Mononuclear cell (primary cell): ENCODE measurements around the gene SRGN. TPM values are rescaled to one million over a fixed set of nuclear protein-coding genes. Genes with fewer than 3 reads are reported as not detected.
"Not testable (repeated sequence)": the region's sequence is repeated elsewhere in the genome, so short reads cannot be mapped to it uniquely, and the experiment has no call there.

ENCODE experiments used
- H3K27me3 ChIP-seq: 2 replicates; pipeline ENCODE4 v1.6.0; 2011; ENCODE audit warnings: low read length, control low read depth; ENCODE audit not compliant: insufficient read depth
- H3K4me1 ChIP-seq: 2 replicates; pipeline ENCODE4 v1.5.1; 2011; ENCODE audit warnings: mild to moderate bottlenecking, low read length, control low read depth; ENCODE audit not compliant: insufficient read depth
- H3K4me3 ChIP-seq: 2 replicates; pipeline ENCODE4 v1.5.1; 2011; ENCODE audit warnings: mild to moderate bottlenecking, low read length, moderate library complexity
- H3K9me3 ChIP-seq: 2 replicates; pipeline ENCODE4 v1.5.1; 2011; ENCODE audit warnings: low read depth, mild to moderate bottlenecking, control low read depth, low read length
- total RNA-seq: library from RNA; depleted of rRNA; stranded (reverse); fragments of >200 nt; gene quantifications from one replicate; pipeline ENCODE4 v1.2.3, GENCODE V29; 2012

Gene SRGN, protein sequence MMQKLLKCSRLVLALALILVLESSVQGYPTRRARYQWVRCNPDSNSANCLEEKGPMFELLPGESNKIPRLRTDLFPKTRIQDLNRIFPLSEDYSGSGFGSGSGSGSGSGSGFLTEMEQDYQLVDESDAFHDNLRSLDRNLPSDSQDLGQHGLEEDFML
- total RNA-seq: 1,782 TPM

DNA sequence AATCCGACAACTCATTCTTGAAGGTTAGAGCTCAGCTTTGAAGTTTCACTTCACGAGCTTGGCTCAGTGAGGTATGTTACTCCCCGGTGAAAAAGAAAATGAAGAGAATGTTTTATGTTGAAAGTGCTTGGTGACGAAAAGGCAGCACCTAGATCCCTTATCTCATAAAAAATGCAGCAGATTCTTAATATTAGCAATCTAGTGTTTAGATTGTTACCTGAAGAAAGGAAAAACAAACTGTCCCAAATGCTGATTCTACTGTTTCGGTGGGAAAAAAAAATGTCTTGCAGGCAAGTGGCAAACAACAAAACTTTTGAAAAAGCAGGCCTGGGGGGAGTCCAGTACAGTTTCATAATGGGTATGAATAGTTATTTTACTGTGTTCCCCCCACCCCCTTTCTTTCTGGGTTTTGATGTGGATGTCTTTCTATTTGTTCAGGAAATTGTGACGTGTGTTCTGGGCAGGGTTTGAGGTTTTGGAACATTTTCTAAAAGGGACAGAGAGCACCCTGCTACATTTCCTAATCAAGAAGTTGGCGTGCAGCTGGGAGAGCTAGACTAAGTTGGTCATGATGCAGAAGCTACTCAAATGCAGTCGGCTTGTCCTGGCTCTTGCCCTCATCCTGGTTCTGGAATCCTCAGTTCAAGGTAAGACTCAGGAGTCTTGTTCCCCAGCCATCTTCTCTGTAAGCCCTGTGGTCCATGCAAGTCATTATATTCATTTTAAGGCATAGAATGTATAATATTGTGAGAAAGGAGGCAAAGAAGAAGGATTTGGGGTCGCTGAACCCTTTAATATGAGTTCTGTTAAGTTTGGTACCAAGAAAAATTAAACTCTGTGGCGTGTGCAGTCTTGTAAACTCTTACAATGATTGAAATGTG, at the start of gene SRGN:
Gene SRGN, plus strand, starts transcription at position 514 of the 881 bp plus-strand sequence. Its CDS starts 55 bp downstream, at position 569.
- H3K4me3 ChIP-seq: peak within 1 kb of the TSS; percentile 95
- H3K9me3 ChIP-seq: no peaks in the 10 kb centered on the region
- H3K4me1 ChIP-seq: peaks cover 60% of the 10 kb centered on the region
- no peaks in the 10 kb centered on the region for H3K27me3 ChIP-seq

DNA sequence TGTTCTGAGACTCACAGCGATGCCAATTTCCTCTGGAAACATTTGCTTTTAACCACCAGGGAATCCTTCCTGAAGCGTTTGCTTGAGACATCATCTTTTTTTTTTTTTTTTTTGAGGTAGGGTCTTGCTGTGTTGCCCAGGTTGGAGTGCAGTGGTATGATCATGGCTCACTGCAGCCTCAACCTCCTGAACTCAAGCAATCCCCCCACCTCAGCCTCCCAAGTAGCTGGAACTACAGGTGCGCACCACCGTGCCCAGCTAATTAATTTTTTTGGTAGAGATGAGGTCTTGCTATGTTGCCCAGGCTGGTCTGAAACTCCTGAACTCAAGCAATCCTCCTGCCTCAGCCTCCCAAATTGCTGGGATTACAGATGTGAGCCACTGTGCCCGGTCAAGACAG, 47.0 kb upstream of the SRGN start:
- H3K27me3 ChIP-seq, H3K9me3 ChIP-seq, H3K4me3 ChIP-seq: not testable (repeated sequence)
- peaks cover 36% of the 10 kb centered on the region for H3K4me1 ChIP-seq

DNA sequence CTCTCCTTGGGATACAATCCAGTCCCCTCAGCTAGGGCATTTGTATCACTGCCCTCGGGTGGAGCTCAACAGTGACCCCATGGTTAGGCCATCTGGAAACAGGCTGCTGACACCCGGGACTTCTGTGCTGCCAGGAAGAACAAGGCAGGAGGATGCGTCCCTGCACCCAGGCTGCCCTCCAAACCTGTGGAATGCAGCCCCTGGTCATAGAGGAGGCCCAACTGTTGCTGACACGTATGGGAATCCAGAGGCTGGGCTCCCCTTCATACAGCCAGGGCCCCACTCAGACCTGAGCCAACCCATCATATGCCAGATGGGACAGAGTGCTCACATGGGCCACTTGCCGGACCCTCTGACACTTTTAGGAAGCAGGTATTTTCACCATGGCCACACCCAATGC, 45.5 kb upstream of the SRGN start:
- Histone ChIP-seq H3K4me3 (no peak overlapping the region), H3K4me1 (peaks cover 51% of the 10 kb centered on the region), H3K27me3 (no peaks in the 10 kb centered on the region)

DNA sequence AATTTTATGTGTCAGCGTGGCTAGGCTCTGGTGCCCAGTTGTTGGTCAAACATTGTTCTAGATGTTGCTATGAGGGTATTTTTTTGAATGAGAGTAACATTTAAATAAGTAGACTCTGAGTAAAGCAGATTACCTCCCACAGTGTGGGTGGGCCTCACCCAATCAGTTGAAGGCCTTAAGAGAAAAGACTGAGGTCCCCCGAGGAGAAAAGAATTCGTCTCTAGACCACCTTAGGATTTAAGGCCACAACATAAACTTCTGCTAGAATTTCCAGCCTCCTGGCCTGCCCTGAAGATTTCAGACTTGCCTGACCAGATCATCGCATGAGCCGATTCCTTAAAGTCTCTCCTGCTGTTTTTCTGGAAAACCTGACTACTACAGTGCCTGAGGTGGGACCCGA, 45.1 kb upstream of the SRGN start:
- H3K4me1 ChIP-seq: peaks cover 55% of the 10 kb centered on the region
- H3K4me3 ChIP-seq: no peak overlapping the region
- no peaks in the 10 kb centered on the region for H3K9me3 ChIP-seq
- H3K27me3 ChIP-seq: no peaks in the 10 kb centered on the region

More for the DNA sequence above, 45.5 kb upstream of the SRGN start:
- H3K9me3 ChIP-seq: no peaks in the 10 kb centered on the region

DNA sequence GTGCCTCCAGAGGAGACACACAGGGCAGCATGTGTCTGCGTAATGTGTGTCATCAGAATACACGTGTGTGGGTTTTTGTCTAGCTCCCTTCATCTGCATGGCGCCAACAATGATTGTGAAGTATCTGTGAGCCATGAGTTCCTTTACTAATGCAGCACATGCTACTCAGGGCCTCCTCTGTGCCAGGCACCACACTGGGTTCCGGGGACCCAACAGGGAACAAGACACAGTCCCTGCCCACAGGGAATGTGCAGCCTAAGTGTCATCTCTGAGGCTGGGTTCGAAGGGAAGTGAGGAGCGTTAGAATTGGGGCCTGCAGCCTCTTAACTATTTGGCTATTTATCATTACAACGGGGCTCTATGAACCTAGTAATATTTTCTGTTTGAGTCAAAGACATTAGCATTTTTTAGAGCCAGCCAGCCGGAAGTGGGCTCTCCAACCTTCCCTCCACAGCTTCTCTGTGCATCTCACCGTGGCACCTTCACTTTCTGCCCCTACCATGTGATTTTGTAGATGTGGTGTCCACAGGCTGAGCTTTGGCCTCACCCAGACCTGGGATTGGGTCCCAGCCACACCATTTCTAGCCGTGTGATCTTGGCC, 43.9 kb upstream of the SRGN start:
- Histone ChIP-seq H3K4me1 (peaks cover 62% of the 10 kb centered on the region), H3K27me3 (no peaks in the 10 kb centered on the region), H3K9me3 (no peaks in the 10 kb centered on the region), H3K4me3 (no peak overlapping the region)

DNA sequence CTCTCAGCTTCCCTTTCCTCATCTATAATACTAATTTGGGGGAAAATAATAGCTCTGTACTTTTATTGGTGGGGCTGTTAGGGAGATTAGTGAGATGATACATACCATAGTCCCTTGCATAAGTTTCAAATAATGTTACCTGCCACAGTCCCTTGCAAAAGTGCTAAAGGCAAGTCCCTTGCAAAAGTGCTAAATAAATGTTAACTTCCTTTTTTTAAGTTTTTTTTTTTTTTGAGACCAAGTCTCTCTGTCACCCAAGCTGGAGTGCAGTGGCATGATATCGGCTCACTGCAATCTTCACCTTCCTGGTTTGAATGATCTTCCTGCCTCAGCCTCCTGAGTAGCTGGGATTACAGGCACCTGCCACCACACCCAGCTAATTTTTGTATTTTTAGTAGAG, 43.4 kb upstream of the SRGN start:
- Histone ChIP-seq H3K4me1 (peaks cover 67% of the 10 kb centered on the region), H3K9me3 (no peaks in the 10 kb centered on the region), H3K27me3 (no peaks in the 10 kb centered on the region), H3K4me3 (no peak overlapping the region)

DNA sequence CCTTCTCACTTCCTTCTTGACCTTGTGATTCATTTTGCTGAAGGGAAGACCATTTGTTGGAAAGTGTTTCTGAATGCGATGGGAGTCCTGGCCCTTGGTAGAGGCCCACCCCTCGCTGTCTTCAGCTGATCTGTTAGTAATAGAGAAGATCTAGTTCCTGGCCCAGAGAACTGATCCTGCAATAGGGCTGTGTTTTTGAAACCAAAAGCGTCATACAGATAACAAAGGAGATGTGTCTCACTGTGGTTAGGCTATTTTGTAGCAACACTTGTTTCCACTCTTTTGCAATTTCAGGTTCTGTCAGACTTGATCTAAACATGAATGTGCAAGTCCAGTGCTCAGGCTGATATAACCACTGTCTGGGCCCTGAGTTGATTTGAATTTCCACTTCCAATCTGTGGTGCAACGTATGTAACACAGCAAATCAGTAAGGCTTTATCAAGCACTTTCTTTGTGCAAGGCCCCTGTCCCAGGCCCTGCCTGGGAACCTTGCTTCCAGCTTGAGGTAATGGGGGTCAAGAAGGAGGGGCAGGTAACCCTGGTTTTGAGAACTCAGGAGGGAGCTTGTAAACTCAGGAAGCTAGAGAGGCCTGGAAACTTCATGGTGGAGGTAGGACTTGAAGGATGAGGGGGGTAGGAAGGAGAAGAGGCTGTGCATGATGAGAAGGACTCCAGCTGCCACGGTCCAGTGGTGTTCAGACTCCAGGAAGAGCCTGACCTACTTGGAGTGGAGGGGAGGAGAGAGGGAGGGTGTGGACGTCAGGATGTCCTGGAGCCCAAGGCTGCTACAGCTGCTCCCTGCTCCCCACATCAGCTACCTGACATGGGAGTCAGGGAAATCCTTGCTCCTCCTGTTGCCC, 42.2 kb upstream of the SRGN start:
- Histone ChIP-seq H3K27me3 (no peaks in the 10 kb centered on the region), H3K4me1 (peaks cover 76% of the 10 kb centered on the region), H3K9me3 (no peaks in the 10 kb centered on the region), H3K4me3 (no peak overlapping the region)

DNA sequence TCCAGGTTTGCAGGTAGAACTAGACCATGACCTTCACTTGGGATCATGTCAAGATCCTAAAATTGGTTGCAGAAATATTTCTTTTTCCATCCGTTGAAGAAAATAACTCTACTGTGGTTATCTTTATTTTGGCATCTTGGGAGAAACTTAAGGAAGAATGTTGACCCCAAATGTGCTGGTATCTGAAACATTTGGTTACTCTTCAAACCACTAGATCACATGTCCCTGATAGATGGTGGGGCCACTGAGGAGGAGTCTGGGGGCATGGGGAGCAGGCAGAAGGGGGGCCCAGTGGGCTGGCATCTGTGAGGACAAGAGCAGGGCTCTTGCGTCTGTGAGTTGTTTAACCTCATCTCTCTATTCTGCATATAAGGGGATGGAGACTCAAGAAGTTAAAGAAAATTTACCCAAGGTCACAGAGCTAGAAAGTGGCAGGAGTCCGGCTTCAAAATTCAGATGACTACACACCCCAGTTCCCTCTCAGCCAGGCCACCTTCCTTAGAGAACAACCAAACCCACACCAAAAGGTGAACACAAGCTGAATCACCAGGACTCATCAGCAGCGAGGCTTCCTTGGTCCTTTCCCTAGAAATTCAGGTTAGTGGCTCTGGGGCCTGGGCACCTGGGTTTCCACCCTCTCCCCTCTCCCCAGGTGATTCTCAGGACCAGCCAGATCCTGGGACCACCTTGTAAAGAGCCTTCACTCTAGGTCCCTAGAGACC, 40.6 kb upstream of the SRGN start:
- H3K9me3 ChIP-seq: no peaks in the 10 kb centered on the region
- H3K4me1 ChIP-seq: peaks cover 92% of the 10 kb centered on the region
- no peak overlapping the region for H3K4me3 ChIP-seq
- H3K27me3 ChIP-seq: no peaks in the 10 kb centered on the region

DNA sequence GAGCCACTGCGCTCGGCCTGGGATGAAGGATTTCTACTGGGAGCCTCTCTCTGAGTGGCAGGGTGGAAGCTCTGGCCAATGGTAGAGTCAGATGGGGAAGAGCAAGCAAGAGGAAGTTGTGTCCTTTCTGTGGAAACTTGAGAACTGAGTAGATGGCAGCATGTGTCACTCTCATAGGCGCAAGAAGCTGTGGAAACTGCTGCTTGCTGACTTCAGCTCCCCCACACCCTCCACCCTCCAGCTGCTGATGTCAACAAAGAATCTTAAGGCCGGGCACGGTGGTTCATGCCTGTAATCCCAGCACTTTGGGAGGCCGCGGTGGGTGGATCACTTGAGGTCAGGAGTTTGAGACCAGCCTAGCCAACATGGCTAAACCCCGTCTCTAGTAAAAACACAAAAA, 39.8 kb upstream of the SRGN start:
- peaks cover 97% of the 10 kb centered on the region for H3K4me1 ChIP-seq

DNA sequence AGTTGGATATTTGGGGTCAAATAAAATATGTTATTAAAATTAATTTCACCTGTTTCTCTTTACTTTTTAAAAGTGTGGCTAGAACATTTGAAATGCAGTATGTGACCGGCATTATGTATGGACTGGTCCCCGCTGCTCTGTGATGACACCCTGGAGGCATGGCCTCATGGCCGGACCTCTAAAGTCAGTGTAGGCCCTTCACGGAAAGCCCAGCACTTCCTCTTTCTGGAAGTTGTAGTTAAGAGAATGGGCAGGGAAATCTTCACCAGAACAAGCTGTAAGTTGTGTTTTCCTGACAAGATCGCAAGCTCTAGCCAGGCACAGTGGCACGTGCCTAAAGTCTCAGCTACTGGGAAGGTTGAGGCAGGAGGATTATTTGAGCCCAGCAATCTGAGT, 38.3 kb upstream of the SRGN start:
- H3K4me1 ChIP-seq: peaks cover 97% of the 10 kb centered on the region
- no peaks in the 10 kb centered on the region for H3K27me3 ChIP-seq
- H3K4me3 ChIP-seq: no peak overlapping the region
- no peaks in the 10 kb centered on the region for H3K9me3 ChIP-seq

More for the DNA sequence above, 39.8 kb upstream of the SRGN start:
- no peak overlapping the region for H3K4me3 ChIP-seq
- no peaks in the 10 kb centered on the region for H3K27me3 ChIP-seq
- H3K9me3 ChIP-seq: no peaks in the 10 kb centered on the region

DNA sequence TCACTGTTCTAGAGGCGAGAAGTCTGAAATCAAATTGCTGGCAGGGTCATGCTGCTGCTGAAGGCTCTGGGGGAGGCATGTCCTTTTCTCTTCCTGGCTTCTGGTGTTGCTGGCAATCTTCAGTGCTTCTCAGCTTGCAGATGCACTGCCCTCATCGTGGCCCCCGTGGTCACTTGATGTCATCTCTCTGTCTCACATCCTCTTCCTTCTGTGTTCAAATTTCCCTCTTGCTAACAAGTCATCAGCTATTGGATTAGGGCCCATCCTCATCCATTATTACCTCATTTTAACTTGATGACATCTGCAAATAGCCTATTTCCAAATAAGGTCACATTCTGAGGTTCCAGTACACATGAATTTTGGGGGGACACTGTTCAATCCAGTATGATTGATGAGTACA, 36.6 kb upstream of the SRGN start:
- Histone ChIP-seq H3K4me3 (no peak overlapping the region), H3K4me1 (peaks cover 95% of the 10 kb centered on the region), H3K9me3 (no peaks in the 10 kb centered on the region), H3K27me3 (no peaks in the 10 kb centered on the region)

DNA sequence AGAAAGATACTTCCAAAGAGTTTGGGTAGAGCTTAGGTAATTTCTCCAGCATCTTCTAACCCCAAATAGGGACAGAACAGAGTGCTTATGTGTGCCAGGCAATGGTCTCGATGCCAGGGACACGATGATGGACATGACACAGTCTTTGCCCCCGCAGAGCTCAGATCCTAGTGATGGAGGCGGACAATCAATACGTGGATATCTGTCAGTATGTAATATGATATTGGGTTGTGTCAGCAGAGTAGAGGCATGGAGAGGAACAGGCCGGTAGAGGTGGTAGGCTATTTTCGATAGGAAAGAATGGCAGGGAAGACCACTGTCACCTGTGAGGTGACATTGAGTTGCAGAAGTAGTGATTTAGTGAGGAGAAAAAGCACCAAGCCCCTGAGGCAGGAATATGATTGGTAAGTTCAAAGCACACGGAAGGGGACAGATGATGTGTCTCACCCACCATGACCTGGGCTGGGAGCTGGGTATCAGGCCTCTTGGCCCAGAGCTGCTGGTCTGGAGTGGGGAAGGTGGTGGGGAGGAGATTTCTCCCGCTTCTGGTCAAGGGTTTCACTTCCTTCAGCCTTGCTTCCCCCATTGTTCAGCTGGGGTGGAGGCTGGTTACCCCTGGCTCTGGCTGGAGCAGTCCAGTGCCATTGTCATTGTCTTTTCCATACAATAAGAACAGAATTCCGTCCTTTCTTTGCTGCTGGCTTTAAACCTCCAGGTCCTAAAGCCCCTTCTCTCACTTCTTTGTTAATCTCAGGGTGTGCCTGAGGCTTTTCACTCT, 36.0 kb upstream of the SRGN start:
- peaks cover 95% of the 10 kb centered on the region for H3K4me1 ChIP-seq
- H3K9me3 ChIP-seq: no peaks in the 10 kb centered on the region
- H3K4me3 ChIP-seq: no peak overlapping the region
- H3K27me3 ChIP-seq: no peaks in the 10 kb centered on the region

DNA sequence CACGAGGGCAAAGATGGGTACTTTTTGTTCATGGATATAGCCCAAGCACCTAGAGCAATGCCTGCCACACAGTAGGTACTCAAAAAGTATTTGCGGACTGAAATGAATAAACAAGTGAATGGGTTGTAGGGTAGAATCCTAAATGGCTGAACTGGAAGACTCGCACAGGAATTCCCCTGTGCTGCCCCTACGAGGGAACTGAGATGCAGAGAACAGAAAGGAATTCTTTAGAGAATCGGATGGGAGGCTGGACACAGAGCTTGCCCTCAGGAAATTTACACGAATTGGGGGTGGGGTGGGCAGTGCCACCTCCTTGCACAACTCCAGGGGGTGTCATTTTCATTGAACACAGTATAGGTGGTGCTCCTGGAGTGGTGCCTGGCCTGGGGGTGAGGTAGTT, 35.2 kb upstream of the SRGN start:
- H3K9me3 ChIP-seq: no peaks in the 10 kb centered on the region
- H3K4me1 ChIP-seq: peaks cover 95% of the 10 kb centered on the region
- H3K27me3 ChIP-seq: no peaks in the 10 kb centered on the region
- no peak overlapping the region for H3K4me3 ChIP-seq

DNA sequence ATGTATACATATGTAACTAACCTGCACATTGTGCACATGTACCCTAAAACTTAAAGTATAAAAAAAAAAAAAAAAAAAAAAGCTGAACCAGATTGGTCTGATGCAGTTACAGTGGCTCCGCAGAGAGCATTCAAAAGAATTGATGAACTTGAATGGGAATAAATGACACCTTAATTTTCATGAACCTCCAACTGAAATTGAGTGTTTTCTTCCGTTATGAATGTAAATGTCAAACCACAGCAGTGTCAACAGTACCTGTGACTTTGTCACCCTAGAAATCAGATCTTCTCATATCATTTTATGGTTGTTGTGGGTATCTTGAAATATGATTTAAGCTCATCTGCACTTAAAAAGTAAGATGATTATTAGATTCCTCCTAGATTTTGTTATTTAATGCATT, 32.7 kb upstream of the SRGN start:
- no peaks in the 10 kb centered on the region for H3K27me3 ChIP-seq
- no peak overlapping the region for H3K4me3 ChIP-seq
- H3K4me1 ChIP-seq: peaks cover 96% of the 10 kb centered on the region
- H3K9me3 ChIP-seq: no peaks in the 10 kb centered on the region
